Measurements from ENCODE around the gene LAMC3. TPM values are rescaled to one million over a fixed set of nuclear protein-coding genes. Genes with fewer than 3 reads are reported as not detected.

Gene LAMC3
- total RNA-seq, 1 donor = 0.43 TPM

DNA sequence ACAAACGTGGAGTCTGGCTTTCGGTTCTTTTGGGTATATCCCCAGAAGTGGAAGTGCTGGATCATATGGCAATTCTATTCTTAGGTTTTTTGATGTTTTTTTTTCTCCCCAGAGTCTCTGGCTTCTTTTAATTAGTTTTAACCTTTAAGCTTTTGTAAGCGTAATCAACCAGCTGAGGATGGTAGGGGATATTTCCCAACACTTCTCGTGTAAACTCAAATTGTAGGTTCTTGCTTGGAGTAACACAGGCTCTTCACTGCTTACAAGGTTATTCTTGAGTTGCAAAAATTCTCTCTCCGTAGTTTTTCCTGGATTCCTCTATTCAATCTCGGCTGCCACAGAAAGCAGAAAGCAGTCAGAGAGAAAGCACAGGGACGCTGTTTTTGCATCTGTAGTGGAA lies 11.9 kb downstream of the LAMC3 start:
- no peak overlapping the region for H3K4me3 ChIP-seq (ENCODE audit: low read depth, low read length)
- peak; percentile 84 for DNase-seq (ENCODE audit: low read depth)
- TF ChIP-seq, protein P1, sequence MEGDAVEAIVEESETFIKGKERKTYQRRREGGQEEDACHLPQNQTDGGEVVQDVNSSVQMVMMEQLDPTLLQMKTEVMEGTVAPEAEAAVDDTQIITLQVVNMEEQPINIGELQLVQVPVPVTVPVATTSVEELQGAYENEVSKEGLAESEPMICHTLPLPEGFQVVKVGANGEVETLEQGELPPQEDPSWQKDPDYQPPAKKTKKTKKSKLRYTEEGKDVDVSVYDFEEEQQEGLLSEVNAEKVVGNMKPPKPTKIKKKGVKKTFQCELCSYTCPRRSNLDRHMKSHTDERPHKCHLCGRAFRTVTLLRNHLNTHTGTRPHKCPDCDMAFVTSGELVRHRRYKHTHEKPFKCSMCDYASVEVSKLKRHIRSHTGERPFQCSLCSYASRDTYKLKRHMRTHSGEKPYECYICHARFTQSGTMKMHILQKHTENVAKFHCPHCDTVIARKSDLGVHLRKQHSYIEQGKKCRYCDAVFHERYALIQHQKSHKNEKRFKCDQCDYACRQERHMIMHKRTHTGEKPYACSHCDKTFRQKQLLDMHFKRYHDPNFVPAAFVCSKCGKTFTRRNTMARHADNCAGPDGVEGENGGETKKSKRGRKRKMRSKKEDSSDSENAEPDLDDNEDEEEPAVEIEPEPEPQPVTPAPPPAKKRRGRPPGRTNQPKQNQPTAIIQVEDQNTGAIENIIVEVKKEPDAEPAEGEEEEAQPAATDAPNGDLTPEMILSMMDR (IDR thresholded peaks at IDR 0.05; ENCODE audit: insufficient read depth, low read depth, low read length) = no peak

DNA sequence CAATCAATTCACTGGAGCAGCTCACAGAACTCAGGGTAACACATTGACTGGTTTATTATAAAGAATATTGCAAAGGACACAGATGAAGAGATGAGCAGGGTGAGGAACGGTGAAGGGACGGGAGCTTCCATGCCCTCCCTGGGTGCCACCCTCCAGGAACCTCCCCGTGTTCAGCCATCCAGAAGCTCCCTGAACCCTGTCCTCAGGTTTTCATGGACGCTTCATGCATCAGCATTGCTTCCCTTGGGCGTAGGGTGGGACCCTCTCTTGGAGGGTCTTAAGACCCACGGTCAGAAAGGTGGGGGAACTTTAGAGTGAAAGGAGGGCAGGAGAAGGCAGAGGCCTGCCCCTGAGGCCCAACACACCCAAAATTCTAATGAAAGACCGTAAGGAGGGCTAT lies 12.8 kb downstream of the LAMC3 start:
- no peak for DNase-seq (ENCODE audit: low read depth)
- TF ChIP-seq, protein P1 (IDR thresholded peaks at IDR 0.05; ENCODE audit: insufficient read depth, low read depth, low read length) = no peak
- H3K4me3 ChIP-seq (ENCODE audit: low read depth, low read length) = no peak overlapping the region

DNA sequence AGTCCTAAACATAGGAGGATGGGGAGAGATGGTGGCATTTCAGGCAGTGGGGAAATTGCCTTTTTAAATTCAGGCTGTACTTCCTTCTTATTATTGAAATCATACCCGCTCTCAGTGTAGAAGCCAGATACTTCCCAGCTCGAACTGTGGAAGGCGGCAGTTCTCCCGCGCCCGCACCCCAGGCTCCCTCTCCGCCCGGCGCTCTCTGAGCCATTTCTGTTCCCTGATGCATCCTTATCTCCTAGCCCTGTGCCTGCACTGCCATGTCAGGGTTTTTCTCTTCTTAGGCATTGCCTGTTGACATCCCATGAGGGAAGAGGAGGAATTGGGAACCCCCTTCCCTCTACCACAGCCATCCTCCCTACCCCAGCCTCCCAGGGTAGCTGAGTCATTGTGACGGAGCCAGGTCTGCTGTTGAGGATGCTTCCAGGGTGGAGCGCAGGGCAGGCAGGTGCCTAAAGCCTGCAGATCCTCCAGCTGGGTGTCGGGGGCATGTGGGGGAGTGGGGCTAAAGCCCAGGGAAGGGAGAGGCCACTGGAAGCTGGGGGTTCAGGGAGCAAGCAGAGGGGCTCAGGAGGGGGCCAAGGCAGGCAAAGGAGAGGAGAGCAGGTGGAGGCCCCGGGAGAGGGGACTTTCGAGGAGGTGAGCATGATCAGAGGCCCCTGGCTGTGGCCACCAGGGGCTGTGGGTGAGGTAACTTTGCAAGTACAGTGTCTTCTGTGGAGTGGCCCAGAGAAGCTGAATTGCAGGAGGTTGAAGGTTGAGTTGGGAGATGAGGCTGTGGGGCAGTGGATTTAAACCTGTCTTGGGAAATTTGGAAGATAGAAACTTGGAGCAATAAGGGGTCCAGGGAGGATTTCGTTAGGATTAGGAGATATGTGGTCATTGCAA lies 16.2 kb downstream of the LAMC3 start:
- TF ChIP-seq, protein P1 (IDR thresholded peaks at IDR 0.05; ENCODE audit: insufficient read depth, low read depth, low read length) = no peak
- no peak overlapping the region for H3K4me3 ChIP-seq (ENCODE audit: low read depth, low read length)
- DNase-seq (ENCODE audit: low read depth) = no peak

DNA sequence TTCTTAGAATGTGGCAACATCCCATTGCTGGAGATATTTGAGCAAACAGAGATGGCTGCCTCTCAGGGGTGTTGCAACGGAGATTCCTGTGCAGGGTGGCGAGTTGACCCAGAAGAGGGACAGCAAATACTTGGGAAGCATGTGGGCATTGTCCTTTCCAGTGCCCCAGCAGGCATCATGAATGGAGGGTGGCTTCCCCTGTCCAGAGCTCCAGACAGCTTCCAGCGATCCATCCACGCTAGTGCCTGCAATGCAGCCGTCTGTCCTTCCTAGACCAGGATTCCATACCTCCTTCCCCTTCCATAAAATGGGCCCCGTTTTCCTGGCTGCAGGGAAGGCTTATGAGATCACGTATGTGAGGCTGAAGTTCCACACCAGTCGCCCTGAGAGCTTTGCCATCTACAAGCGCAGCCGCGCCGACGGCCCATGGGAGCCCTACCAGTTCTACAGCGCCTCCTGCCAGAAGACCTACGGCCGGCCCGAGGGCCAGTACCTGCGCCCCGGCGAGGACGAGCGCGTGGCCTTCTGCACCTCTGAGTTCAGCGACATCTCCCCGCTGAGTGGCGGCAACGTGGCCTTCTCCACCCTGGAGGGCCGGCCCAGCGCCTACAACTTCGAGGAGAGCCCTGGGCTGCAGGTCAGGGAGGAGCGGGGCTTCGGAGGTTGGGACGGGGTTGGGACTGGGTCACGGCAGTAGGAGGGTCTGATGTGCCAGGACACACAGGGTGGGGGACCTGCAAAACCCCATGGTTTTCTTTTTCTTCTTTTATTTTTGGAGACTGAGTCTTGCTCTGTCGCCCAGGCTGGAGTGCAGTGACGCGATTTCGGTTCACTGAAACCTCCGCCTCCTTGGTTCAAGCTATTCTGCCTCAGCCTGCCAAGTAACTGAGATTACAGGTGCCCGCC lies 17.2 kb downstream of the LAMC3 start:
- H3K4me3 ChIP-seq (ENCODE audit: low read depth, low read length) = no peak overlapping the region
- TF ChIP-seq, protein P1 (IDR thresholded peaks at IDR 0.05; ENCODE audit: insufficient read depth, low read depth, low read length) = no peak
- DNase-seq (ENCODE audit: low read depth) = no peak

DNA sequence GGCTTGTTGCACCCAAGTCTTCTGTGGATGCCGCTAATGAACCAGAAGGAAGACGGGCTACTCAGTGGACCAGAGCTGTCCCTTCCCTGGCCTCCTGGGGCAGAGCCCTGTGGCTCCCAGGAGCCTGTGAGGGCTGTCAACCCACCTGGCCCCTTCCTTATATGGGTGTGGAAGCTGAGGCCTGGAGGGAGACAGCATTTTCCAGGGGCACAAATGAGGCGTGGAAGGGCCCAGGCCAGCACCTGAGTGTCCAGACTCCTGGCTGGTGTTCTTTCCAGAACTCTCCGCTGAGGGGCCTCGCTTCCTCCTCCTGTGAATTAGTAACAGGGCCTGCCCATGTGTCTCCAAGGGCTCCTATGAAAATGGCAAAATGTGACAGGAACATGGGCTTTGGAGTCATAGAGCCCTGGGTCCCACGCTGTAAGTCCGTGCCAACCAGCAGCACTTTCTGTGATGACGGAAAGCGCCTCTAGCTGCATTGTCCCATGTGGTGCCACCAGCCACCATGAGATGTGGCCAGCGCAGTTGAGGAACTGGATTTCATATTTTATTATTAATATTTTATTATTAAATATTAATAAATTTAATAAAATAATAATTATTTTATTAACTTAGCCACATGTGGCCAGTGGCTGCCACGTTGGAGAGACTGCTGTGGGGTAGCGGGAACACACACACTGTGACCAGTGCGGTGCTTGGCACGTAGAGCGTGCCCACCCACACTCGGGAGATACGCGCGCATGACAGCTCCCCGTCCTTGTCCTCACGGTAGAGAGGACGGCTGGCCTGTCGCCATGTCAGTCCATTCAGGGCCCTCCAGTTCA lies 18.3 kb downstream of the LAMC3 start:
- no peak overlapping the region for H3K4me3 ChIP-seq (ENCODE audit: low read depth, low read length)
- DNase-seq (ENCODE audit: low read depth) = no peak

DNA sequence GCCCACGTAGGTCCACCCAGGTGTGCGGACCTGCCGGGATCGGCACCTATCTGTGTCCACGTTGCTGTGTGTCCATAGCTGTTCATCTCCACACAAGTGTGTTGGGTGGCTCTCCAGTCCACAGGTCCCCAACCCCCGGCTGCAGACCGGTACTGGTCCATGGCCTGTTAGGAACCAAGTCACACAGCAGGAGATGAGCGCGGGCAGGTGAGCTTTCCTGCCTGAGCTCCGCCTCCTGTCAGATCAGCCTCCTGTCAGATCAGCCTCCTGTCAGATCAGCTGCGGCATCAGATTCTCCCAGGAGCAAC lies 18.9 kb downstream of the LAMC3 start:
- TF ChIP-seq, protein P1 (IDR thresholded peaks at IDR 0.05; ENCODE audit: insufficient read depth, low read depth, low read length) = no peak
- no peak for DNase-seq (ENCODE audit: low read depth)
- H3K4me3 ChIP-seq (ENCODE audit: low read depth, low read length) = no peak overlapping the region

More for the DNA sequence above, 18.3 kb downstream of the LAMC3 start:
- TF ChIP-seq, protein P1 (IDR thresholded peaks at IDR 0.05; ENCODE audit: insufficient read depth, low read depth, low read length) = no peak
